Stomach (tissue), 9 donors: ENCODE measurements around the gene ALKBH2. TPM values are rescaled to one million over a fixed set of nuclear protein-coding genes. Genes with fewer than 3 reads are reported as not detected.

ENCODE experiments used
- DNase-seq, 2 donors: peaks; one replicate each; pipeline versions ENCODE4 v3.0.0 to v3.0.0-alpha.2; 2013 to 2019
- H3K27ac ChIP-seq, 5 donors: fragments of 200-600 bp in 4 of 5; sonication (generic) in 4 of 5; one replicate each; pipeline ENCODE4 v1.5.1; 2013 to 2019; ENCODE audit warnings: mild to moderate bottlenecking in 1 of 5, moderate library complexity in 1 of 5
- H3K27me3 ChIP-seq, 3 donors: fragments of 200-600 bp; sonication (generic); one replicate each; pipeline ENCODE4 v1.5.1; 2017 to 2019; ENCODE audit warnings: mixed run types in 1 of 3
- H3K36me3 ChIP-seq, 4 donors: fragments of 200-600 bp; sonication (generic); 1 replicate in 3 of 4; 2 replicates in 1 of 4; pipeline ENCODE4 v1.5.1; 2016 to 2019
- H3K4me1 ChIP-seq, 4 donors: fragments of 200-600 bp; sonication (generic); one replicate each; pipeline ENCODE4 v1.5.1; 2016 to 2019
- H3K4me3 ChIP-seq, 4 donors: fragments of 200-600 bp; sonication (generic) in 3 of 4; one replicate each; pipeline ENCODE4 v1.5.1; 2016 to 2019; ENCODE audit warnings: mild to moderate bottlenecking in 1 of 4
- H3K9me3 ChIP-seq, 4 donors: fragments of 200-600 bp; sonication (generic); one replicate each; pipeline ENCODE4 v1.5.1; 2016 to 2019
- CTCF ChIP-seq, 7 experiments: fragments of 450-650 bp in 4 of 7; fragments of 200-600 bp in 3 of 7; sonication (generic) in 3 of 7; IDR thresholded peaks; one replicate each; pipeline ENCODE4 v1.5.1; 2016 to 2019; ENCODE audit warnings: antibody characterized with exemption in 7 of 7, control low read depth in 2 of 7, mild to moderate bottlenecking in 1 of 7
- EP300 ChIP-seq: sonication (generic); formaldehyde crosslinking; IDR thresholded peaks from one replicate; pipeline ENCODE4 v1.6.1; 2017; ENCODE audit warnings: antibody characterized with exemption
- POLR2A ChIP-seq, 4 donors: fragments of 450-650 bp; IDR thresholded peaks; one replicate each; pipeline ENCODE4 v1.6.1; 2016; ENCODE audit warnings: antibody characterized with exemption in 4 of 4, control low read depth in 2 of 4, mild to moderate bottlenecking in 1 of 4, moderate library complexity in 1 of 4
- POLR2AphosphoS5 ChIP-seq, 3 donors: sonication (generic); formaldehyde crosslinking; IDR thresholded peaks; one replicate each; pipeline ENCODE4 v1.6.1; 2016; ENCODE audit warnings: antibody characterized with exemption in 3 of 3
- WGBS, 5 donors: extraction: QIAGEN DNeasy Blood & Tissue Kit in 3 of 5; methylation state at CpG; one replicate each; pipeline versions ENCODE4 v1.1.5 to v1.1.7; 2013 to 2018; 5-methylcytosine and 5-hydroxymethylcytosine counted together
- intact Hi-C: fragments of 100-400 bp; cut with DNase I; formaldehyde crosslinking; loops from one replicate; pipeline ENCODE4 v1.15.1; 2023; ENCODE audit warnings: low total_unique reads
- polyA plus RNA-seq, 3 donors: library from polyadenylated mRNA; stranded (reverse); fragments of 200-250 nt; gene quantifications; one replicate each; pipeline ENCODE4 v1.2.3, GENCODE V29; 2013
- total RNA-seq, 5 donors: library from RNA; depleted of rRNA; stranded (reverse); fragments of >200 nt; gene quantifications; one replicate each; pipeline versions ENCODE4 v1.1.0 to v1.2.3, GENCODE V29; 2014 to 2016
- donor health status: healthy with polysubstance abuse.
- donor health status: Bipolar disorder and iron deficiency.
- donor health status: healthy.

ALKBH2 gene
- total and polyA plus RNA-seq, 8 donors = 12.3 to 33.3 (median 22.3) TPM; not detected in 1

- H3K4me1 ChIP-seq = peaks cover 73 to 89% (median 81%) of the 10 kb centered on the region in 4 donors
- intact Hi-C loops = no loop called here
- no peaks in the 10 kb centered on the region for H3K27me3 ChIP-seq
- no peak for TF ChIP-seq CTCF (IDR thresholded peaks at IDR 0.05)
- peak in 1 of 3 donors; percentile 37 for TF ChIP-seq POLR2AphosphoS5 (IDR thresholded peaks at IDR 0.05)
- H3K9me3 ChIP-seq = no peaks in the 10 kb centered on the region
- no peaks in the 10 kb centered on the region for H3K36me3 ChIP-seq
- 30 to 44% (median 32%) methylated on average over 12 of the region's 12 CpGs for WGBS, 5 donors
- DNase-seq = no peak
- peak overlapping the region in 3 of 4 donors; percentile 11 to 26 (median 21) for H3K4me3 ChIP-seq
- peak overlapping the region; percentile 56 to 95 (median 93) for H3K27ac ChIP-seq
Observed at GRCh38 chr12:109116611-109116949, 23.3 kb upstream of the ALKBH2 start.

- Histone ChIP-seq H3K36me3 (no peaks in the 10 kb centered on the region), H3K4me1 (peaks cover 73 to 89% (median 81%) of the 10 kb centered on the region in 4 donors), H3K9me3 (no peaks in the 10 kb centered on the region), H3K27me3 (no peaks in the 10 kb centered on the region), H3K4me3 (peak within 1 kb of the TSS in 3 of 4 donors; percentile 11 to 26 (median 21)), H3K27ac (peak within 1 kb of the TSS; percentile 56 to 95 (median 93))
- WGBS, 5 donors = 23 to 34% (median 27%) methylated on average over 14 of the region's 14 CpGs
- peak in 1 of 4 donors; percentile 30 for TF ChIP-seq POLR2A (IDR thresholded peaks at IDR 0.05)
- TF ChIP-seq CTCF (IDR thresholded peaks at IDR 0.05) = no peak
- peak; percentile 89 to 98 (median 96) for TF ChIP-seq POLR2AphosphoS5 (IDR thresholded peaks at IDR 0.05)
- peak; percentile 95 for TF ChIP-seq EP300
- intact Hi-C loops = no loop called here
- peak; percentile 85 to 86 for DNase-seq
Observed at GRCh38 chr12:109115758-109116610, 22.7 kb upstream of the ALKBH2 start, which contains the start of gene ACACB. Gene ACACB (plus strand): TSS chr12:109116587. CDS start chr12:109139406, 22,819 bp downstream.

GRCh38 chr12:109115404-109115757 lies 22.1 kb upstream of the ALKBH2 start:
- H3K27ac ChIP-seq = peak overlapping the region; percentile 56 to 95 (median 93)
- TF ChIP-seq EP300 (no peak), CTCF (IDR thresholded peaks at IDR 0.05) (no peak), POLR2A (IDR thresholded peaks at IDR 0.05) (no peak), POLR2AphosphoS5 (IDR thresholded peaks at IDR 0.05) (no peak)
- H3K27me3 ChIP-seq = no peaks in the 10 kb centered on the region
- H3K36me3 ChIP-seq = no peaks in the 10 kb centered on the region
- H3K4me3 ChIP-seq = peak overlapping the region in 1 of 4 donors; percentile 11
- 28 to 49% (median 35%) methylated on average over 3 of the region's 3 CpGs for WGBS, 5 donors
- intact Hi-C loops = no loop called here
- DNase-seq = no peak
- H3K4me1 ChIP-seq = peaks cover 77 to 89% (median 83%) of the 10 kb centered on the region in 4 donors
- H3K9me3 ChIP-seq = no peaks in the 10 kb centered on the region

- H3K4me1 ChIP-seq = peaks cover 75 to 89% (median 81%) of the 10 kb centered on the region in 4 donors
- H3K27ac ChIP-seq = peak overlapping the region; percentile 65 to 95 (median 93)
- H3K9me3 ChIP-seq = no peaks in the 10 kb centered on the region
- TF ChIP-seq EP300 = no peak
- TF ChIP-seq CTCF (IDR thresholded peaks at IDR 0.05) = no peak
- TF ChIP-seq POLR2A (IDR thresholded peaks at IDR 0.05) = no peak
- no peak for TF ChIP-seq POLR2AphosphoS5 (IDR thresholded peaks at IDR 0.05)
- H3K27me3 ChIP-seq = no peaks in the 10 kb centered on the region
- H3K4me3 ChIP-seq = no peak overlapping the region
- no peak for DNase-seq
- intact Hi-C loops = no loop called here
- peaks cover 0 to 7% (median 6%) of the 10 kb centered on the region in 4 donors for H3K36me3 ChIP-seq
- 40 to 57% (median 44%) methylated on average over 2 of the region's 2 CpGs for WGBS, 5 donors
Observed at GRCh38 chr12:109114644-109115043, 21.4 kb upstream of the ALKBH2 start.
